GM23248 (cell line): ENCODE results near the gene NR5A2. TPM values are rescaled to one million over a fixed set of nuclear protein-coding genes. Genes with fewer than 3 reads are reported as not detected.

Source experiments
- DNase-seq: peaks from one replicate; pipeline ENCODE4 v3.0.0-alpha.2; 2015
- H2AFZ ChIP-seq: fragments of 200-600 bp; sonication (generic); 2 replicates; pipeline ENCODE4 v1.6.1; 2016; ENCODE audit warnings: antibody characterized with exemption
- H3F3A ChIP-seq: fragments of 200-600 bp; sonication (generic); 2 replicates; pipeline ENCODE4 v1.6.1; 2016; ENCODE audit warnings: mild to moderate bottlenecking, antibody characterized with exemption, mixed run types; ENCODE audit not compliant: insufficient read depth
- H3K27ac ChIP-seq: fragments of 200-600 bp; sonication (generic); 2 replicates; pipeline ENCODE4 v1.5.1; 2016; ENCODE audit warnings: mild to moderate bottlenecking
- H3K27me3 ChIP-seq: fragments of 200-600 bp; sonication (generic); replicated peaks from 2 replicates; pipeline ENCODE4 v1.6.1; 2016; ENCODE audit warnings: mild to moderate bottlenecking; ENCODE audit not compliant: insufficient read depth
- H3K36me3 ChIP-seq: fragments of 200-600 bp; sonication (generic); 2 replicates; pipeline ENCODE4 v1.6.1; 2016; ENCODE audit warnings: low read depth, mild to moderate bottlenecking
- H3K4me1 ChIP-seq: fragments of 200-600 bp; sonication (generic); 2 replicates; pipeline ENCODE4 v1.6.1; 2016; ENCODE audit warnings: mild to moderate bottlenecking; ENCODE audit not compliant: insufficient read depth
- H3K4me2 ChIP-seq: fragments of 200-600 bp; sonication (generic); one replicate; pipeline ENCODE4 v1.6.1; 2016; ENCODE audit warnings: mild to moderate bottlenecking; ENCODE audit not compliant: unreplicated experiment
- H3K4me3 ChIP-seq: fragments of 200-600 bp; sonication (generic); 2 replicates; pipeline ENCODE4 v1.5.1; 2016; ENCODE audit warnings: mild to moderate bottlenecking
- H3K79me2 ChIP-seq: fragments of 200-600 bp; sonication (generic); 2 replicates; pipeline ENCODE4 v1.6.1; 2016; ENCODE audit warnings: mild to moderate bottlenecking; ENCODE audit not compliant: insufficient read depth
- H3K9ac ChIP-seq: fragments of 200-600 bp; sonication (generic); 2 replicates; pipeline ENCODE4 v1.6.1; 2016; ENCODE audit warnings: mild to moderate bottlenecking
- H3K9me2 ChIP-seq: fragments of 200-600 bp; sonication (generic); 2 replicates; pipeline ENCODE4 v1.6.1; 2016; ENCODE audit warnings: mixed run types, mild to moderate bottlenecking, moderate library complexity; ENCODE audit not compliant: insufficient read depth
- H3K9me3 ChIP-seq: fragments of 200-600 bp; sonication (generic); one replicate; pipeline ENCODE4 v1.6.1; 2017; ENCODE audit warnings: low read depth
- H4K20me1 ChIP-seq: fragments of 200-600 bp; sonication (generic); 2 replicates; pipeline ENCODE4 v1.6.0; 2016; ENCODE audit not compliant: insufficient read depth
- EZH2 ChIP-seq: fragments of 200-600 bp; sonication (generic); IDR thresholded peaks from 2 replicates; pipeline ENCODE4 v1.6.1; 2018; ENCODE audit warnings: antibody characterized with exemption, mild to moderate bottlenecking; ENCODE audit not compliant: insufficient read depth, poor library complexity, severe bottlenecking
- EZH2phosphoT487 ChIP-seq: fragments of 200-600 bp; sonication (generic); IDR thresholded peaks from 2 replicates; pipeline ENCODE4 v1.6.1; 2018; ENCODE audit warnings: antibody characterized with exemption, moderate library complexity, mild to moderate bottlenecking, low read depth; ENCODE audit not compliant: insufficient read depth
- WGBS, 2 experiments: methylation state at CpG; one replicate each; pipeline ENCODE4 v1.1.6; 2015 to 2017; ENCODE audit warnings: low lambda C conversion rate in 2 of 2, low coverage in 1 of 2; ENCODE audit errors: missing lambda C conversion rate in 2 of 2; 5-methylcytosine and 5-hydroxymethylcytosine counted together
- in situ Hi-C: fragments of 300-500 bp; cut with MboI; formaldehyde crosslinking; loops from 2 replicates; pipeline ENCODE4 v1.15.0; 2020
- polyA plus RNA-seq: library from polyadenylated mRNA; unstranded; fragments of >200 nt; fragmentation: Nextera tagmentation; extraction: Ambion mirVana; gene quantifications from 2 replicates; pipeline ENCODE4 v1.2.1, GENCODE V29; 2016
- small RNA-seq: library from RNA; depleted of rRNA; stranded (forward); fragments of <200 nt; gene quantifications from one replicate; pipeline ENCODE3, GENCODE V24; 2014; ENCODE audit warnings: low read depth, low replicate concordance
- total RNA-seq: library from RNA; depleted of rRNA; stranded (reverse); fragments of >200 nt; shearing (Covaris generic); gene quantifications from 2 replicates; pipeline ENCODE4 v1.2.3, GENCODE V29; 2014

The NR5A2 gene
- total and polyA plus RNA-seq, 2 experiments from 2014 or later: 0.06 to 0.65 TPM

GRCh38 chr1:200226969-200227303, 199.4 kb downstream of the NR5A2 start:
- Histone ChIP-seq H3K36me3 (no peaks in the 10 kb centered on the region), H3K9me3 (no peaks in the 10 kb centered on the region), H3K4me2 (no peak overlapping the region), H3K9ac (no peak overlapping the region), H3K79me2 (no peaks in the 10 kb centered on the region), H3K4me1 (peaks cover 55% of the 10 kb centered on the region), H3K9me2 (no peaks in the 10 kb centered on the region), H2AFZ (no peak overlapping the region), H3K27ac (no peak overlapping the region), H4K20me1 (no peaks in the 10 kb centered on the region), H3K27me3 (no peaks in the 10 kb centered on the region), H3K4me3 (no peak overlapping the region), H3F3A (peaks cover 24% of the 10 kb centered on the region)
- DNase-seq: no peak
- in situ Hi-C loops: no loop called here
- 69 to 73% methylated on average over 1 of the region's 1 CpG for WGBS, 2 experiments
- TF ChIP-seq EZH2phosphoT487 (no peak), EZH2 (no peak)

Small RNA genes lying within 50 kb of the gene (small RNA-seq; reads per million reads assigned to genes)
- gene RNU6-570P (not detected), gene RNU6-609P (not detected), gene RNU6-716P (not detected)
